ENCODE results near the gene ARHGEF17.

- TF ChIP-seq CTCF (conservative IDR thresholded peaks at IDR 0.05; ENCODE audit: low read depth, low read length) (no peak), EZH2 (IDR thresholded peaks at IDR 0.05; ENCODE audit: borderline replicate concordance, low read depth, low read length, poor library complexity, severe bottlenecking) (no peak)
Observed at GRCh38 chr11:73344191-73344607, 36.1 kb downstream of the ARHGEF17 start.

Measured in A673 (cell line).